Astrocyte (in vitro differentiated cells and primary cell): ENCODE results near the gene CHCHD6. TPM values are rescaled to one million over a fixed set of nuclear protein-coding genes. Genes with fewer than 3 reads are reported as not detected.

Experiments used
- DNase-seq: peaks from one replicate; pipeline ENCODE4 v3.0.0-alpha.2; 2010; ENCODE audit warnings: low read depth
- FAIRE-seq: peaks from 2 replicates; lab custom pipeline; 2011; peaks lifted over from hg19 to GRCh38; lab: Jason Lieb, UNC
- H2AFZ ChIP-seq: 2 replicates; pipeline ENCODE4 v1.6.0; 2012; ENCODE audit warnings: low read depth, low read length, inconsistent platforms
- H3K27ac ChIP-seq: 2 replicates; pipeline ENCODE4 v1.5.1; 2011; ENCODE audit warnings: low read depth, low read length, inconsistent platforms
- H3K27me3 ChIP-seq: 2 replicates; pipeline ENCODE4 v1.6.0; 2011; ENCODE audit warnings: low read length, inconsistent platforms; ENCODE audit not compliant: insufficient read depth
- H3K36me3 ChIP-seq: 2 replicates; pipeline ENCODE4 v1.5.1; 2011; ENCODE audit warnings: low read length, inconsistent platforms; ENCODE audit not compliant: insufficient read depth
- H3K4me1 ChIP-seq: 2 replicates; pipeline ENCODE4 v1.5.1; 2011; ENCODE audit warnings: low read length, inconsistent platforms; ENCODE audit not compliant: insufficient read depth
- H3K4me2 ChIP-seq: 2 replicates; pipeline ENCODE4 v1.6.0; 2012; ENCODE audit warnings: low read length, inconsistent platforms
- H3K4me3 ChIP-seq: 2 replicates; pipeline ENCODE4 v1.5.1; 2011; ENCODE audit warnings: low read depth, mild to moderate bottlenecking, low read length, inconsistent platforms; ENCODE audit not compliant: insufficient read depth
- H3K79me2 ChIP-seq: 2 replicates; pipeline ENCODE4 v1.6.0; 2012; ENCODE audit warnings: mild to moderate bottlenecking, low read length, inconsistent platforms; ENCODE audit not compliant: insufficient read depth
- H3K9ac ChIP-seq: 2 replicates; pipeline ENCODE4 v1.6.0; 2012; ENCODE audit warnings: mild to moderate bottlenecking, low read length, inconsistent platforms
- H3K9me3 ChIP-seq: 2 replicates; pipeline ENCODE4 v1.5.1; 2012; ENCODE audit warnings: low read depth, mild to moderate bottlenecking, low read length, inconsistent platforms; ENCODE audit not compliant: insufficient read depth
- H4K20me1 ChIP-seq: 2 replicates; pipeline ENCODE4 v1.6.0; 2012; ENCODE audit warnings: low read length, inconsistent platforms; ENCODE audit not compliant: insufficient read depth
- H3K27ac Mint-ChIP-seq: one replicate; pipeline ENCODE4 v1.8.0; 2021; ENCODE audit warnings: mild to moderate bottlenecking, mixed read lengths; ENCODE audit not compliant: unreplicated experiment
- H3K27me3 Mint-ChIP-seq: one replicate; pipeline ENCODE4 v1.8.0; 2021; ENCODE audit warnings: low read depth, mixed read lengths; ENCODE audit not compliant: unreplicated experiment
- H3K36me3 Mint-ChIP-seq: one replicate; pipeline ENCODE4 v1.8.0; 2021; ENCODE audit warnings: low read depth, mixed read lengths; ENCODE audit not compliant: unreplicated experiment
- H3K4me1 Mint-ChIP-seq: one replicate; pipeline ENCODE4 v1.8.0; 2021; ENCODE audit warnings: low read depth, mixed read lengths; ENCODE audit not compliant: unreplicated experiment
- H3K4me3 Mint-ChIP-seq: one replicate; pipeline ENCODE4 v1.8.0; 2021; ENCODE audit warnings: mild to moderate bottlenecking, moderate library complexity, mixed read lengths; ENCODE audit not compliant: unreplicated experiment
- H3K9me3 Mint-ChIP-seq: one replicate; pipeline ENCODE4 v1.8.0; 2021; ENCODE audit warnings: mild to moderate bottlenecking, mixed read lengths; ENCODE audit not compliant: unreplicated experiment
- CTCF ChIP-seq: IDR thresholded peaks from 2 replicates; pipeline ENCODE4 v1.5.1; 2011; ENCODE audit warnings: low read depth, mild to moderate bottlenecking, inconsistent platforms, low read length, moderate library complexity; ENCODE audit not compliant: insufficient read depth
- EZH2 ChIP-seq: IDR thresholded peaks from 2 replicates; pipeline ENCODE4 v1.6.1; 2012; ENCODE audit warnings: mild to moderate bottlenecking, low read length, inconsistent platforms; ENCODE audit not compliant: insufficient read depth
- total RNA-seq: library from RNA; stranded (reverse); gene quantifications from 2 replicates; pipeline ENCODE4 v1.2.1, GENCODE V29; 2021

CHCHD6 gene
- total RNA-seq, 1 donor from 2014 or later, result 21.1 TPM

- peaks cover 23% of the 10 kb centered on the region for H3K4me1 ChIP-seq
- H3K9ac ChIP-seq, result no peak overlapping the region
- DNase-seq (no peak), FAIRE-seq (no peak)
- Mint-ChIP-seq H3K4me1 (peaks cover 8% of the 10 kb centered on the region), H3K4me3 (no peak overlapping the region), H3K9me3 (no peaks in the 10 kb centered on the region), H3K36me3 (no peaks in the 10 kb centered on the region), H3K27me3 (no peaks in the 10 kb centered on the region), H3K27ac (peak overlapping the region; percentile 4)
- H3K79me2 ChIP-seq, result peaks cover 90% of the 10 kb centered on the region
- H3K9me3 ChIP-seq, result no peaks in the 10 kb centered on the region
- H3K27me3 ChIP-seq, result no peaks in the 10 kb centered on the region
- no peak overlapping the region for H3K4me3 ChIP-seq
- H4K20me1 ChIP-seq, result peaks cover 57% of the 10 kb centered on the region
- H2AFZ ChIP-seq, result no peak overlapping the region
- no peak overlapping the region for H3K27ac ChIP-seq
- H3K36me3 ChIP-seq, result no peaks in the 10 kb centered on the region
- no peak overlapping the region for H3K4me2 ChIP-seq
- no peak for TF ChIP-seq CTCF
- no peak for TF ChIP-seq EZH2
Observed at GRCh38 chr3:126998320-126998719, 294.3 kb downstream of the CHCHD6 start.

- FAIRE-seq, result no peak
- Histone ChIP-seq H3K4me1 (peaks cover 26% of the 10 kb centered on the region), H4K20me1 (peaks cover 53% of the 10 kb centered on the region), H3K4me2 (no peak overlapping the region), H3K27me3 (no peaks in the 10 kb centered on the region), H3K4me3 (no peak overlapping the region), H3K9me3 (no peaks in the 10 kb centered on the region), H3K9ac (no peak overlapping the region), H2AFZ (no peak overlapping the region), H3K79me2 (peaks cover 86% of the 10 kb centered on the region), H3K27ac (no peak overlapping the region), H3K36me3 (no peaks in the 10 kb centered on the region)
- Mint-ChIP-seq H3K27ac (no peak overlapping the region), H3K36me3 (no peaks in the 10 kb centered on the region), H3K9me3 (no peaks in the 10 kb centered on the region), H3K4me3 (no peak overlapping the region), H3K4me1 (peaks cover 8% of the 10 kb centered on the region), H3K27me3 (no peaks in the 10 kb centered on the region)
- no peak for DNase-seq
- TF ChIP-seq CTCF (no peak), EZH2 (no peak)
Observed at GRCh38 chr3:126998728-126999127, 294.7 kb downstream of the CHCHD6 start.

DNA sequence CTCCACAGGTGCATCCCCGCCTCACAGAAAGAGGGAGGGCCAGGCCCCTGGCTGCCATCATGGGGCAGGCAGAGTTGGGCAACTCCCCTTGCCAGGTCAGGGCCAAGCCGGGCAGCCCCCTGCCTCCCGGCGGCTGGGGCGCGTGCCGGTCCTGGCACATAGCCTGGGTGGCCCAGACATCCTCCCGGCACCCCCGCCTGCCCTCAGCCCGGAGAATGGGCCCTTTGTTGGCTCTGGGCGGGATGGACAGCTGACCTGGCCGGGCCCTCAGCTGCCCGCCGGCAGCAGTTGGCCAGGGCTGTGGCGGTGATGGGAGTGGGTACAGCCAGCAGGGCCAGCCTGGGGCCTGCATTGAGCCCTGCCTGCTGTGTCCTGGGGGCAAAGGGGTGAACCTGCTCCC is 295.3 kb downstream of the CHCHD6 start:
- Mint-ChIP-seq H3K4me3 (no peak overlapping the region), H3K4me1 (peaks cover 8% of the 10 kb centered on the region), H3K9me3 (no peaks in the 10 kb centered on the region), H3K27ac (no peak overlapping the region), H3K27me3 (no peaks in the 10 kb centered on the region), H3K36me3 (no peaks in the 10 kb centered on the region)
- Histone ChIP-seq H2AFZ (no peak overlapping the region), H3K36me3 (no peaks in the 10 kb centered on the region), H3K79me2 (peaks cover 79% of the 10 kb centered on the region), H4K20me1 (peaks cover 46% of the 10 kb centered on the region), H3K9ac (no peak overlapping the region), H3K4me1 (peaks cover 26% of the 10 kb centered on the region), H3K4me2 (no peak overlapping the region), H3K4me3 (no peak overlapping the region), H3K27ac (no peak overlapping the region), H3K9me3 (no peaks in the 10 kb centered on the region), H3K27me3 (no peaks in the 10 kb centered on the region)
- TF ChIP-seq CTCF (no peak), EZH2 (no peak)
- DNase-seq, result no peak
- no peak for FAIRE-seq
